Fibroblast of gingiva (primary cell): ENCODE results near the gene PHACTR1.
"Not testable (repeated sequence)": the region's sequence is repeated elsewhere in the genome, so short reads cannot be mapped to it uniquely, and the experiment has no call there.

Experiments used
- DNase-seq: peaks from one replicate; pipeline ENCODE4 v3.0.0-alpha.2; 2011; ENCODE audit warnings: low read depth

The PHACTR1 gene

GRCh38 chr6:13318821-13319220, 602.3 kb downstream of the PHACTR1 start:
- peak; percentile 61 for DNase-seq

GRCh38 chr6:13319891-13320564, 603.5 kb downstream of the PHACTR1 start:
- DNase-seq: no peak

- not testable (repeated sequence) for DNase-seq
Observed at GRCh38 chr6:13326031-13326586, 609.5 kb downstream of the PHACTR1 start.

GRCh38 chr6:13327691-13328075, 611.1 kb downstream of the PHACTR1 start:
- no peak for DNase-seq

GRCh38 chr6:13328076-13328874, 611.7 kb downstream of the PHACTR1 start, which contains the start of gene TBC1D7:
TSS of gene TBC1D7 (minus strand) at chr6:13328537. CDS start at chr6:13326898, 1,639 bp downstream.
- peak; percentile 90 for DNase-seq

GRCh38 chr6:13328875-13329183, 612.3 kb downstream of the PHACTR1 start:
- DNase-seq: no peak

- DNase-seq: peak; percentile 8
Observed at GRCh38 chr6:13331516-13332348, 615.2 kb downstream of the PHACTR1 start.

GRCh38 chr6:13332349-13332706, 615.8 kb downstream of the PHACTR1 start:
- DNase-seq: no peak

- DNase-seq: no peak
Observed at GRCh38 chr6:13334953-13335352, 618.4 kb downstream of the PHACTR1 start.

GRCh38 chr6:13336553-13336952, 620.0 kb downstream of the PHACTR1 start:
- DNase-seq: peak; percentile 94

- no peak for DNase-seq
Observed at GRCh38 chr6:13338038-13338437, 621.5 kb downstream of the PHACTR1 start.
